GM21447 (cell line): ENCODE data around the gene BORCS5.

Experiments used
- ATAC-seq: cut with Tn5 transposase; IDR thresholded peaks from one replicate; pipeline ENCODE4 v1.9.1; 2021; ENCODE audit not compliant: unreplicated experiment

The BORCS5 gene

GRCh38 chr12:12508612-12509011 is 151.7 kb downstream of the BORCS5 start:
- no peak for ATAC-seq

DNA sequence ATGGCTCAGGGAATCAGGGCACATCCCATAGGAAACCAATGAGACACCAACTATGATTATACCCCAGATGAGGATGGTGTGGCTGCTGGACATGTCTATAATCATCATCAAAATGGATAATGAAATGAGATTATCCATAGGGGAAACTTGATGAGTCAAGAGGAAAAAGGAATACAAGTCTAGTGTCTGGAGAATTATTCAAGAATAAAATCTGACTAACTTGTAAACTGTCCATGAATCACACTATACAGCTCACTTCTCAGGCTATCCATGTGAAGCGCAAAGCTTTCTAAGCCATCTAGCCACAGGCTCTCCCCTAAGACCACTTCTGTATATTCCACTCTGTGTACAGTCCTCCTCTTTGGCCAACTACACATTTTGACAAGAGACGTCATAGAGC is 153.3 kb downstream of the BORCS5 start:
- no peak for ATAC-seq

DNA sequence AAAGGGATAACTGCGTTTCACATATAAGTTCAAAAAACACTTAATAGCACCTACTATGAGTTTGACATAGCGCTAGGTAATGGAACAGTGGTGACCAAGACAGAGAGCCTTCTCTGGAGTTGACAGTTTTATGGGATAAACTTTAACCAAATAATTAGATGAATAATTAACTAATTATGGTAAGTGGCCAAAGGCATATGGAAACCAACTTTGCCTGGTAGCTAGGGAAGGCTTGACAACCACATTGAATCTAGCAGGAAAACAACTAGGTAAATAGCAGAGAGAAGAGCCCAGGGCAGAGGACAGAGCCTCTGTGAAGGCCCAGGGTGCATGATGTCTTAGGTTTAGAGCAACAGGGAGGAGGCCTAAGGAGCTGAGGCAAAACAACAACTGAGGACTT is 153.7 kb downstream of the BORCS5 start:
- no peak for ATAC-seq

DNA sequence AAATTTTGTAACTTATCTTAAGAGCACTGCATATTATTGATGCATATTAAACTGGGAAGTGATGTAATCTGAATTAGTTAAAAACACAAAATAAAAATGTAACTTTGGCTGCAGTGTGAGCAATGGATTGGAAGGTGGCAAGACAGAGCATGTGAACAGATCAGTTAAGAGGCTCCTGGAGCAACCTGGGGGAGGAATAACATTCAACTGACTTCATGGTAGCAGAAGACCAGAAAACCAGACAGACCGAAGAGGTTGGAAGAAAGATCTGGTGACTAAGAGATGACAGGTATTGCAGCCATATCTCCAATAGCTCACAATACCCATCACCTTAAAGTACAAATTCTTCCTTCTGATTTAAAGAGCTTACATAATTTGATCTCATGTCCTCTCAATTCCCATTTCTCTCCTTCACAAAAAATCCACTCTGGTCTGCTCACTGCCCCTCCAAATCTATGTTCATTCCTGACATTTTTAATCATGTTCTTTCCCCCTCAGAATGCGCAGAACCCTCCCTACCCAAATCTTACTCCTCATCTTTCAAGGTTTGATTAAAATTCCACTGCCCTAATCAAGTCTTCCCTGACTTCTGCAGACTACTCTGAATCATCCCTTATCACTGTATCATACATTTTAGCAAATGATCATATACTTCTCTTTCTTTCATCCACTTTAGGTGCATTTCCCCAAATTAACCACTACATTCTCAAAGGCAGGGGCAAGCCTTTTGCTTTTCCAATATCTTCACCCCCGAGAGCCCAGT is 154.3 kb downstream of the BORCS5 start:
- ATAC-seq, result no peak

DNA sequence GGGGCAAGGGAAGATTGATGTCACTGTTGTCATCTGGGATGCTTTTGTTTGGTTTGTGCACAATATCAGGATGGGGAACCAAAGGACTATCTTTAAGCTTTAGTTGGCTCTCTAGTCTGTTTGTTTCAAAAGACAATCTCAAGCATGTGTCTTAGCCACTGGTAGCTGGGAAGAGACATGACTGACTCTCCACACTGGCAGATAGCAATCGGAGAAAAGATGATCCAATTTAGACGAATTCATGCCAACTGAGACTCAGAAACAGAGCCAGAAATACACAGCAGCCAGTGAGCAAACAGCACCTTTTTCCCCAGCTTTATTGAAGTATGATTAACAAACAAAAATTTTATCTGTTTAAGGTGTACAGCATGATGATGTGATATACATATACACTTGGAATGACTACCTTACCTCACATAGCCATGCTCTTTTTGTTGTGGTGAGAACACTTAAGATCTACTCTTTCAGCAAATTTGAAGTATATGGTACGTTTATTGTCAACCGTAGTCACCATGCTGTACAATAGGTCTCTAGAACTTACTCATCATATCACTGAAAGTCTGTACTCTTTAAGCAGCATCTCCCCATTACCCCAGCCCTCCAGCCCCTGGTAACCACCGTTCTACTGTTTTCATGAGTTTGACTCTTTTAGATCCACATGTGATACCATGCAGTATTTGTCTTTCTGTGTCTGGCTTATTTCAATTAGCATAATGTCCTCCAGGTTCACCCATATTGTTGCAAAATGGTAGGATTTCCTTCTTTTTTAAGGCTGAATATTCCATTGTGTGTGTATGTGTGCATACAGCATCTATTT is 155.2 kb downstream of the BORCS5 start:
- no peak for ATAC-seq

GRCh38 chr12:12513416-12514006 is 156.6 kb downstream of the BORCS5 start:
- ATAC-seq, result no peak

DNA sequence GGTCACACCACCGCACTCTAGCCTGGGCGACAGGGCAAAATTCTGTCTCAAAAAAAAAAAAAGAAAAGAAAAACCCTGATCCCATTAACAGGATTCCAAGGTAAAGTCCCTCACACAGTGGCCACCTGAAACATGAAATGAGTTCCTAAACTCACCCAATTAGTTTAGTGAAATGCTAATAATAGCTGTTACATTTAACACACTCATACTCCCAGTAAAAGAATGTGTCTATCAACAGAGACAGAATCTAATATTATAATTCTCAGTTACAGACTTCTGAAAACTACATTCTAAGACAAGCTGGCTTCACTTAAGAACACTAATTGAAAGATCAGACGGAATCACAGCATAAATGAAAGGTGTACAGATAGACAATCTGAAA is 161.6 kb downstream of the BORCS5 start:
- ATAC-seq, result no peak

DNA sequence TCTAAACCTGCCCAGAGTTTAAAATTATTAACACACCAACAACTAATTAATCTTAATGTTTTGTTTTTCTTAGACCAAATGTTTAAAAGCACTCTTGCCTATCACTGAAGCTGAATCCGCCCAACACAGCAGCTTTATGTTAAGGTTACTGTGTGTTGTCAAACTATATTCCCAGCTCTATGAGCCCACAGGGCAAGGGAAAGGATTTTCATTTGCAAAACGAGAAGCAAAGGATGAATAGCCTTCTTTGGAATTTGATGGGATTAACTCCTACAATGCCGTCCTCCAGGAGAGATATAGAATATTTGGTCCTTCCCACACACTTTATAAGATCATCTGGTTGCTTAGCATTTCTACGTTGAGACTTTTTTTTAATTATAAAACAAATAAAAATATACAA is 162.0 kb downstream of the BORCS5 start:
- ATAC-seq, result no peak
